Adrenal gland (tissue), 5 donors: Measurements from ENCODE around the gene ASB16.

ENCODE experiments used
- CTCF ChIP-seq, 6 experiments: fragments of 450-650 bp in 4 of 6; fragments of 200-600 bp in 2 of 6; sonication (generic) in 1 of 6; IDR thresholded peaks; 1 replicate in 5 of 6; 2 replicates in 1 of 6; pipeline versions ENCODE4 v1.5.1 to v1.8.0; 2016 to 2021; ENCODE audit warnings: antibody characterized with exemption in 6 of 6, mild to moderate bottlenecking in 2 of 6, moderate library complexity in 1 of 6
- POLR2A ChIP-seq, 2 donors: fragments of 450-650 bp; IDR thresholded peaks; one replicate each; pipeline ENCODE4 v1.6.1; 2017; ENCODE audit warnings: antibody characterized with exemption in 2 of 2, mild to moderate bottlenecking in 2 of 2, moderate library complexity in 1 of 2
- donor health status: DM: no; HTN: no; CAD: no.

- TF ChIP-seq CTCF (IDR thresholded peaks at IDR 0.05) (no peak), POLR2A (IDR thresholded peaks at IDR 0.05) (no peak)
These were observed 35.5 kb upstream of the ASB16 start for GRCh38 chr17:44134752-44135568.
